GM21576 (cell line): Measurements from ENCODE around the gene CIDEB.

Source experiments
- ATAC-seq: cut with Tn5 transposase; IDR thresholded peaks from one replicate; pipeline ENCODE4 v1.9.1; 2021; ENCODE audit warnings: mild to moderate bottlenecking, moderate library complexity; ENCODE audit not compliant: unreplicated experiment

CIDEB gene

GRCh38 chr14:24255931-24256711 is 51.7 kb downstream of the CIDEB start:
- no peak for ATAC-seq

DNA sequence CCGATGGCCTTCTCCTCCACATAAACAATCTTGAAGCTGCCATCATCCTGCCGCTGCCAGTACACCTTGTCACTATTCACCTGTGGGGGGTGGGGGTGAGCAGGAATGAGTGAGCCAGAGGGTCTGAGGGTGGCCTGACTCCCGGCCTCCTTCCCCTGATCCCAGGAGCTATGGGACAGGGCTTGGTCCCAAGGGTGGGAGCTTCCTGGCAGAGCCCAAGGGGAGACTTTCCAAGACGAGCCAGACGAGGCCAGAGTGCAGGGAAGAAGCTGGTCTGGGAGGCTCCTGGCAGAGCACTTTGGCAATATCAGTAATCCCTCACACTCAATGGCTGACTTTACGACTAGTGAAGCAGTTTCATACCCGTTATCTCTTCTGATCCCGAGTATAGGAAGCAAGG is 52.3 kb downstream of the CIDEB start:
- ATAC-seq: no peak
